ENCODE data around the gene HSPBP1.

Gene HSPBP1

GRCh38 chr19:55266404-55266803, 13.5 kb downstream of the HSPBP1 start:
- no peak for DNase-seq
- Histone ChIP-seq H3K4me1 (ENCODE audit: low read length) (no peaks in the 10 kb centered on the region), H3K27ac (ENCODE audit: low read length) (no peak overlapping the region), H3K9ac (ENCODE audit: low read length) (no peak overlapping the region), H3K36me3 (replicated peaks; ENCODE audit: insufficient read depth, low read length) (no peaks in the 10 kb centered on the region), H2AFZ (ENCODE audit: low read length) (no peak overlapping the region), H3K4me3 (ENCODE audit: low read length) (no peak overlapping the region), H3K4me2 (ENCODE audit: low read depth, low read length) (no peak overlapping the region), H3K79me2 (ENCODE audit: low read length) (peaks cover 27% of the 10 kb centered on the region), H3K9me2 (replicated peaks; ENCODE audit: insufficient read depth, low read length) (no peaks in the 10 kb centered on the region), H3K27me3 (replicated peaks; ENCODE audit: insufficient read depth, low read length) (no peaks in the 10 kb centered on the region), H3F3A (ENCODE audit: insufficient read depth, low read length) (no peaks in the 10 kb centered on the region), H4K20me1 (ENCODE audit: insufficient read depth, low read length) (no peaks in the 10 kb centered on the region), H3K9me3 (replicated peaks; ENCODE audit: insufficient read depth, low read length) (no peaks in the 10 kb centered on the region)
- TF ChIP-seq CTCF (IDR thresholded peaks at IDR 0.05; ENCODE audit: low read length) (no peak), EZH2 (optimal IDR thresholded peaks at IDR 0.05; ENCODE audit: low read depth, low read length) (no peak), EZH2phosphoT487 (IDR thresholded peaks at IDR 0.05; ENCODE audit: low read length) (no peak)

- Histone ChIP-seq H3K79me2 (ENCODE audit: low read length) (peaks cover 27% of the 10 kb centered on the region), H3F3A (ENCODE audit: insufficient read depth, low read length) (0 out of 2 replicates have a peak, but pooled peaks cover 2% of the 10 kb centered on the region), H3K27me3 (replicated peaks; ENCODE audit: insufficient read depth, low read length) (no peaks in the 10 kb centered on the region), H3K4me3 (ENCODE audit: low read length) (no peak overlapping the region), H3K9me3 (replicated peaks; ENCODE audit: insufficient read depth, low read length) (no peaks in the 10 kb centered on the region), H3K9ac (ENCODE audit: low read length) (no peak overlapping the region), H4K20me1 (ENCODE audit: insufficient read depth, low read length) (no peaks in the 10 kb centered on the region), H3K36me3 (replicated peaks; ENCODE audit: insufficient read depth, low read length) (no peaks in the 10 kb centered on the region), H2AFZ (ENCODE audit: low read length) (no peak overlapping the region), H3K4me2 (ENCODE audit: low read depth, low read length) (no peak overlapping the region), H3K4me1 (ENCODE audit: low read length) (peaks cover 1% of the 10 kb centered on the region; the same call in 1 of the 2 replicates), H3K27ac (ENCODE audit: low read length) (no peak overlapping the region), H3K9me2 (replicated peaks; ENCODE audit: insufficient read depth, low read length) (no peaks in the 10 kb centered on the region)
- TF ChIP-seq EZH2 (optimal IDR thresholded peaks at IDR 0.05; ENCODE audit: low read depth, low read length) (no peak), CTCF (IDR thresholded peaks at IDR 0.05; ENCODE audit: low read length) (no peak), EZH2phosphoT487 (IDR thresholded peaks at IDR 0.05; ENCODE audit: low read length) (no peak)
- DNase-seq = no peak
Observed at GRCh38 chr19:55265723-55266386, 14.1 kb downstream of the HSPBP1 start.

GRCh38 chr19:55265173-55265572, 14.7 kb downstream of the HSPBP1 start:
- TF ChIP-seq CTCF (IDR thresholded peaks at IDR 0.05; ENCODE audit: low read length) = no peak
- no peak for TF ChIP-seq EZH2phosphoT487 (IDR thresholded peaks at IDR 0.05; ENCODE audit: low read length)
- TF ChIP-seq EZH2 (optimal IDR thresholded peaks at IDR 0.05; ENCODE audit: low read depth, low read length) = no peak
- H2AFZ ChIP-seq (ENCODE audit: low read length) = no peak overlapping the region
- DNase-seq = no peak
- H3K27me3 ChIP-seq (replicated peaks; ENCODE audit: insufficient read depth, low read length) = no peaks in the 10 kb centered on the region
- no peaks in the 10 kb centered on the region for H3K9me3 ChIP-seq (replicated peaks; ENCODE audit: insufficient read depth, low read length)
- H3K27ac ChIP-seq (ENCODE audit: low read length) = no peak overlapping the region
- no peaks in the 10 kb centered on the region for H4K20me1 ChIP-seq (ENCODE audit: insufficient read depth, low read length)
- H3K4me2 ChIP-seq (ENCODE audit: low read depth, low read length) = no peak overlapping the region
- no peaks in the 10 kb centered on the region for H3K36me3 ChIP-seq (replicated peaks; ENCODE audit: insufficient read depth, low read length)
- H3K9ac ChIP-seq (ENCODE audit: low read length) = no peak overlapping the region
- H3K4me3 ChIP-seq (ENCODE audit: low read length) = no peak overlapping the region
- H3K79me2 ChIP-seq (ENCODE audit: low read length) = peaks cover 24% of the 10 kb centered on the region
- H3K9me2 ChIP-seq (replicated peaks; ENCODE audit: insufficient read depth, low read length) = no peaks in the 10 kb centered on the region
- H3F3A ChIP-seq (ENCODE audit: insufficient read depth, low read length) = peaks cover 9% of the 10 kb centered on the region; the same call in 1 of the 2 replicates
- H3K4me1 ChIP-seq (ENCODE audit: low read length) = peaks cover 8% of the 10 kb centered on the region

All from MM.1S (cell line).